NCI-H82 (cell line): ENCODE measurements around the gene BDH1.
A peak's percentile ranks its signal among the peaks of the same experiment; 100 is the strongest.
"Not testable (repeated sequence)": the region's sequence is repeated elsewhere in the genome, so short reads cannot be mapped to it uniquely, and the experiment has no call there.

Source experiments
- DNase-seq: peaks from one replicate; lab custom pipeline; 2025; lab: John Stamatoyannopoulos, UW

BDH1 gene

GRCh38 chr3:197578376-197578775 lies 22.6 kb upstream of the BDH1 start:
- no peak for DNase-seq

GRCh38 chr3:197577366-197578074 lies 21.8 kb upstream of the BDH1 start:
- DNase-seq, result no peak

- DNase-seq, result no peak
These were observed 21.1 kb upstream of the BDH1 start for GRCh38 chr3:197576838-197577237.

GRCh38 chr3:197575362-197575761 lies 19.6 kb upstream of the BDH1 start:
- no peak for DNase-seq

GRCh38 chr3:197574396-197574991 lies 18.7 kb upstream of the BDH1 start:
- DNase-seq, result not testable (repeated sequence)

- DNase-seq, result no peak
These were observed 17.4 kb upstream of the BDH1 start for GRCh38 chr3:197573048-197573767.

GRCh38 chr3:197571880-197572172 lies 16.1 kb upstream of the BDH1 start:
- not testable (repeated sequence) for DNase-seq

- DNase-seq, result not testable (repeated sequence)
These were observed 15.5 kb upstream of the BDH1 start for GRCh38 chr3:197571074-197571879.

GRCh38 chr3:197569433-197569832 lies 13.7 kb upstream of the BDH1 start:
- DNase-seq, result not testable (repeated sequence)

GRCh38 chr3:197567904-197568681 lies 12.3 kb upstream of the BDH1 start:
- no peak for DNase-seq

GRCh38 chr3:197566155-197566554 lies 10.4 kb upstream of the BDH1 start:
- not testable (repeated sequence) for DNase-seq

GRCh38 chr3:197564097-197564843 lies 8.5 kb upstream of the BDH1 start:
- peak; percentile 38 for DNase-seq

- no peak for DNase-seq
These were observed 6.9 kb upstream of the BDH1 start for GRCh38 chr3:197562398-197563251.

GRCh38 chr3:197561926-197562325 lies 6.2 kb upstream of the BDH1 start:
- DNase-seq, result no peak

GRCh38 chr3:197559651-197560050 lies 3.9 kb upstream of the BDH1 start:
- no peak for DNase-seq

- peak; percentile 100 for DNase-seq
These were observed 1.0 kb downstream of the BDH1 start for GRCh38 chr3:197554562-197555280.

- no peak for DNase-seq
These were observed 1.6 kb downstream of the BDH1 start for GRCh38 chr3:197554196-197554561.

GRCh38 chr3:197552198-197552597 lies 3.6 kb downstream of the BDH1 start:
- no peak for DNase-seq

- DNase-seq, result no peak
These were observed 5.3 kb downstream of the BDH1 start for GRCh38 chr3:197550489-197550888.
